Kidney (tissue), 14 donors: ENCODE measurements around the gene KNCN. TPM values are rescaled to one million over a fixed set of nuclear protein-coding genes. Genes with fewer than 3 reads are reported as not detected.

Experiments used
- DNase-seq, 5 donors: peaks; one replicate each; pipeline ENCODE4 v3.0.0-alpha.2; 2013 to 2020
- FAIRE-seq: peaks from 2 replicates; lab custom pipeline; 2012; peaks lifted over from hg19 to GRCh38; lab: Jason Lieb, UNC
- H3K27ac ChIP-seq, 2 donors: one replicate each; pipeline ENCODE4 v1.7.0; 2013; ENCODE audit warnings: low read depth in 2 of 2, low read length in 2 of 2, inconsistent platforms in 1 of 2
- H3K27me3 ChIP-seq: one replicate; pipeline ENCODE4 v1.7.1; 2013; ENCODE audit warnings: low read length, inconsistent platforms; ENCODE audit not compliant: control insufficient read depth, insufficient read depth
- H3K36me3 ChIP-seq, 3 donors: one replicate each; pipeline versions ENCODE4 v1.7.0 to v1.7.1; 2013; ENCODE audit warnings: low read length in 3 of 3, control low read depth in 1 of 3, inconsistent platforms in 1 of 3; ENCODE audit not compliant: insufficient read depth in 3 of 3, control insufficient read depth in 2 of 3
- H3K4me1 ChIP-seq, 3 donors: one replicate each; pipeline versions ENCODE4 v1.7.0 to v1.7.1; 2013; ENCODE audit warnings: low read length in 3 of 3, inconsistent platforms in 1 of 3, low read depth in 1 of 3; ENCODE audit not compliant: control insufficient read depth in 2 of 3, insufficient read depth in 2 of 3
- H3K4me3 ChIP-seq, 3 donors: one replicate each; pipeline versions ENCODE4 v1.7.0 to v1.8.1; 2013; ENCODE audit warnings: low read length in 3 of 3, control low read depth in 1 of 3, inconsistent platforms in 1 of 3
- H3K9ac ChIP-seq, 3 donors: one replicate each; pipeline versions ENCODE4 v1.7.0 to v1.7.1; 2013; ENCODE audit warnings: low read length in 3 of 3, control low read depth in 1 of 3, inconsistent platforms in 1 of 3
- H3K9me3 ChIP-seq, 3 donors: one replicate each; pipeline versions ENCODE4 v1.7.0 to v1.7.1; 2013; ENCODE audit warnings: low read length in 3 of 3, control low read depth in 1 of 3, inconsistent platforms in 1 of 3; ENCODE audit not compliant: control insufficient read depth in 2 of 3, insufficient read depth in 1 of 3
- intact Hi-C: fragments of 100-400 bp; cut with DNase I; formaldehyde crosslinking; loops from one replicate; pipeline ENCODE4 v1.11.1; 2022
- polyA plus RNA-seq: library from polyadenylated mRNA; stranded (reverse); fragments of 350-450 nt; fragmentation: Illumina TruSeq; extraction: RNeasy Lipid Tissue Mini Kit (QIAGEN cat#74804); gene quantifications from one replicate; pipeline ENCODE4 v1.2.3, GENCODE V29; 2014; ENCODE audit warnings: low read depth, low replicate concordance; ENCODE audit not compliant: insufficient read depth
- total RNA-seq: library from RNA; stranded (reverse); fragmentation: NEBNext Ultra II Directional; extraction: Animal tissue kit (Norgen Biotek cat#: 25700); gene quantifications from one replicate; pipeline ENCODE4 v1.2.1, GENCODE V29; 2021
- TF ChIP-seq, protein P1 (sequence below): IDR thresholded peaks from 3 replicates; pipeline ENCODE4 v1.5.1; 2012; ENCODE audit warnings: mild to moderate bottlenecking, moderate library complexity, borderline replicate concordance; ENCODE audit not compliant: insufficient read depth; ENCODE audit errors: extremely low read depth
- donor health status: control.
- donor health status: control.
- donor health status: control.
- donor health status: control.
- donor health status: control.
- donor health status: DM: yes; HTN: yes; CAD: no.
- donor health status: Normal renal cell carcinoma (clear cell type).

KNCN gene
- total and polyA plus RNA-seq, 2 donors from 2014 or later = not detected

DNA sequence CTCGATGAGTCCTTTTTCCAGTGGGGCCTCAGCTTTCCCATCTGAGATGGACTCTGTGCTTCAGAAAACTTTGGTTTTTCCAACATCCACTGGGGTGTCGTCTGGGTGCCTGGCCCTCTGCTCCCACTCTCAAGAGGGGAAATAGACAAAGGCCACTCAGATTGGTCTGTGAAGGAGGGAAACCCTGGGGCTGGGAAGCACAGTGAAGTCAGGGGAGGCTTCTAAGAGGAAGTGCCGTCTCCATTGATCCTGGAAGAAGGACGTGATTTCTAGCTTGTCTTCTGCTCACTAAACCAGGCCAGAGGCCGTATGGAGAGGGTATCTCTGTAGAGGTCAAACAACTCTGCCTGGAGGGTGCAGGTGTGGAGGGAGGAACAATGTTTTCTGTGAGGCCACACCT, 5.2 kb downstream of the KNCN start:
- intact Hi-C loops = no loop called here
- peak in 1 of 5 donors; percentile 29 for DNase-seq
- no peak for FAIRE-seq
- H3K9me3 ChIP-seq = no peaks in the 10 kb centered on the region
- H3K36me3 ChIP-seq = no peaks in the 10 kb centered on the region
- peaks cover 8% of the 10 kb centered on the region for H3K27me3 ChIP-seq
- no peaks in the 10 kb centered on the region for H3K4me1 ChIP-seq
- TF ChIP-seq, protein P1, sequence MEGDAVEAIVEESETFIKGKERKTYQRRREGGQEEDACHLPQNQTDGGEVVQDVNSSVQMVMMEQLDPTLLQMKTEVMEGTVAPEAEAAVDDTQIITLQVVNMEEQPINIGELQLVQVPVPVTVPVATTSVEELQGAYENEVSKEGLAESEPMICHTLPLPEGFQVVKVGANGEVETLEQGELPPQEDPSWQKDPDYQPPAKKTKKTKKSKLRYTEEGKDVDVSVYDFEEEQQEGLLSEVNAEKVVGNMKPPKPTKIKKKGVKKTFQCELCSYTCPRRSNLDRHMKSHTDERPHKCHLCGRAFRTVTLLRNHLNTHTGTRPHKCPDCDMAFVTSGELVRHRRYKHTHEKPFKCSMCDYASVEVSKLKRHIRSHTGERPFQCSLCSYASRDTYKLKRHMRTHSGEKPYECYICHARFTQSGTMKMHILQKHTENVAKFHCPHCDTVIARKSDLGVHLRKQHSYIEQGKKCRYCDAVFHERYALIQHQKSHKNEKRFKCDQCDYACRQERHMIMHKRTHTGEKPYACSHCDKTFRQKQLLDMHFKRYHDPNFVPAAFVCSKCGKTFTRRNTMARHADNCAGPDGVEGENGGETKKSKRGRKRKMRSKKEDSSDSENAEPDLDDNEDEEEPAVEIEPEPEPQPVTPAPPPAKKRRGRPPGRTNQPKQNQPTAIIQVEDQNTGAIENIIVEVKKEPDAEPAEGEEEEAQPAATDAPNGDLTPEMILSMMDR = no peak
- peak overlapping the region in 1 of 2 donors; percentile 3 for H3K27ac ChIP-seq
- H3K4me3 ChIP-seq = no peak overlapping the region
- no peak overlapping the region for H3K9ac ChIP-seq

DNA sequence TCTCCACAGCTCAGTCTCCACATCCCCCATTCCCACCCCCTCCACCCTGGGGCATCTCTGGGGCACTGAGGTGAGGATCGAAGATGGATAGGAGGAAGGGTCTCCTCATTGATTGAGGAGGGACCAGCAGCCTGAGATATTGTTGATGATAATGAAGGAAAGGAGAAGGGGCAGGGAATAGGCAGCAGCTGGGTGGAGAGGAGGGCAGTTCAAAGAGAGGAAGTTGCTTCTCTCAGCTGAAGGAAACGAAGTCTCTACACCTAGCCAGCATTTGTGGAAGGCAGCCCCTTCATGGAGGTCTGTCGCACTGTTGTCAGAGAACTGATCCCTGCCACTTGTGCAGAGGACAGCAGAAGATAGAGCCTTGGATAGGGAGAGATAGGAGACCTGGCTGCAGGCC, 5.7 kb downstream of the KNCN start:
- intact Hi-C loops = no loop called here

DNA sequence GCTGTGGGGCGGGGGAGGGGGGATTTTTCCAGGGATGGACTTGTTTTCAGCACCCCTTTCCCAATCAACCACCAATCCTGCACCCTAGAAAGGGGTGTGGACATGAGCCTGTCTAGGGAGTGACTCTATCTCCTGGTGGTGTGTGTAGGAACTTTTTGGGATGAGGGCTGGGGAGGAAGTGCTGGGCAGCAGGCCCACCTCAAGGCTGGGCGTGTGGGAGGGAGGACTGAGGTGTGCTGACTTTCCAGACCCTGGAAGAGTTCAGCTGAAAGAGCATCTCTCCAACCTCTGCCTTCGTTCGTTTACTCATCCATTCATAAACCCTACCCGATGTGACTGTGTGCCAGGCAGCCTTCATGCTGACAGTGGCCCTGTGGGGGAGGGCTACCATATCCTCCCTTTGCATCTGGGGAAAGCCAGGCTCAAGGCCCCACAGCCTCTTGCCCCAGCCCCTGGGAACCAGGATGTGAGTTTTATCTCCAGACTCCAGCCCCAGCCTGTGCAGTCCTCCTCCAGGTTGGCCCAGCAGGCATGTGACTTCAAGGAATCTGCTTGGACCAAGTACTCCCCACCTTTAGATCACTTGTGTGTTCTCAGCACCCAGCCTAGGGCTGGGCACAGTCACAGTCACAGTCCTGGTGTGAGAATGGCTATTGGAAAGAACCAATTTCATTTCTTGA, 6.7 kb downstream of the KNCN start:
- Histone ChIP-seq H3K36me3 (no peaks in the 10 kb centered on the region), H3K4me1 (no peaks in the 10 kb centered on the region), H3K4me3 (no peak overlapping the region), H3K9me3 (no peaks in the 10 kb centered on the region), H3K27me3 (peaks cover 8% of the 10 kb centered on the region), H3K9ac (no peak overlapping the region), H3K27ac (no peak overlapping the region)
- FAIRE-seq (no peak), DNase-seq (peak in 1 of 5 donors; percentile 20)
- intact Hi-C loops = no loop called here
- TF ChIP-seq, protein P1 = no peak

More for the DNA sequence above, 5.7 kb downstream of the KNCN start:
- H3K36me3 ChIP-seq = no peaks in the 10 kb centered on the region
- no peaks in the 10 kb centered on the region for H3K4me1 ChIP-seq
- no peaks in the 10 kb centered on the region for H3K9me3 ChIP-seq
- FAIRE-seq = no peak
- no peak overlapping the region for H3K9ac ChIP-seq
- no peak overlapping the region for H3K27ac ChIP-seq
- peaks cover 8% of the 10 kb centered on the region for H3K27me3 ChIP-seq
- TF ChIP-seq, protein P1 = no peak
- H3K4me3 ChIP-seq = no peak overlapping the region
- no peak for DNase-seq
